A549 treated with CpdA at 1 μM for 4 hours (cell line): ENCODE data around the gene LARP7. TPM values are rescaled to one million over a fixed set of nuclear protein-coding genes. Genes with fewer than 3 reads are reported as not detected.

ENCODE experiments used
- total RNA-seq: library from RNA; stranded (reverse); fragments of 200-300 nt; extraction: Qiagen RNA extraction; gene quantifications from 5 replicates; pipeline ENCODE4 v1.2.3, GENCODE V29; 2022; ENCODE audit warnings: low read depth

The LARP7 gene
- total RNA-seq: 25.7 to 54.9 TPM (median 28.5 TPM) in 5 replicates

GRCh38 chr4:112636688-112637551, at the start of gene LARP7, which contains the start of gene ZGRF1:
LARP7 (plus strand) TSS chr4:112637143; CDS start chr4:112644670, 7,527 bp downstream.
ZGRF1 (minus strand) TSS chr4:112636909; CDS start chr4:112633176, 3,733 bp downstream.

Other genes with a start within 250 kb of the LARP7 start
- gene NEUROG2, start 121.0 kb upstream of the LARP7 start, total RNA-seq: not detected in 5 replicates
- gene ZGRF1, start 234 bp upstream of the LARP7 start, total RNA-seq: 2.9 to 4.9 TPM (median 3.4 TPM) in 5 replicates